Measurements from ENCODE around the gene DGAT2.

The DGAT2 gene

DNA sequence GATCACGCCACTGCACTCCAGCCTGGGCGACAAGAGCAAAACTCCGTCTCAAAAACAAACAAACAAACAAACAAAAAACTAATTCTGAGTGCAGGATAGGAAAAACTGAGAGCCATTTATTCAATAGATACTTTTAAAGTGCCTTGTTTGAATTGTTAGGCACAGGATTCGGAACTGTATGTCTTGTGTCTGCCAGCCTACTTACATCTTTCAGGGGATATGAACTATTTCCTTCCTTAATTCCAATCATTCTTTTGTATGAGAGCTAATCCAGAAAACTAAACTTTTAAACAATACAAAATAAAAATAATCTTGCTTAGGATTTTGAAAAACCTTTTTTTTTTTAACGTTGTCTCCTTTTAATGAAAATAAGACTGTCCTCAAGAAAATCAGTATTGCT, 59.0 kb downstream of the DGAT2 start:
- DNase-seq (ENCODE audit: low spot score), result no peak

- no peak for DNase-seq (ENCODE audit: low spot score)
Measured at GRCh38 chr11:75831915-75832502, 63.4 kb downstream of the DGAT2 start.

- DNase-seq (ENCODE audit: low spot score), result no peak
Measured at GRCh38 chr11:75834728-75835127, 66.2 kb downstream of the DGAT2 start.

DNA sequence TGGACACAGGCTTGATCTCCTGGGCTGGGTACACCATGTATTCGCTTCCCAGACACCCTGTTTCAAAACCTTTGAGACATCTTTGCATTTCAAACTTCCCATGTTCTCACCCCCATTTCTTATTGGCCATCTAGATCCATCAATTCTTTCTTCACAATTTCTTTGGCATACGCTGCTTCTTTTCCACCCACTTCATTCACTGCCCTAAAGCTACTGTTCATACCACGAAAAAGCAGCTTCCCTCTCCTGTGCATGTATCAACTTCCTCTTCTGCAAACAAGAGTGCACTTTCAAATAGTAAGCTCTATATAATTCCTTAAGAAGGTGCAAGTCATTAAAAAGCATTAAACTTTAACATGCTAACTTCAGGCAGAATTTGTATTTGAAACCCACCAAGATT, 67.8 kb downstream of the DGAT2 start:
- DNase-seq (ENCODE audit: low spot score), result no peak

GRCh38 chr11:75839851-75840250, 71.3 kb downstream of the DGAT2 start:
- DNase-seq (ENCODE audit: low spot score), result no peak

GRCh38 chr11:75840522-75840921, 71.9 kb downstream of the DGAT2 start:
- no peak for DNase-seq (ENCODE audit: low spot score)

DNA sequence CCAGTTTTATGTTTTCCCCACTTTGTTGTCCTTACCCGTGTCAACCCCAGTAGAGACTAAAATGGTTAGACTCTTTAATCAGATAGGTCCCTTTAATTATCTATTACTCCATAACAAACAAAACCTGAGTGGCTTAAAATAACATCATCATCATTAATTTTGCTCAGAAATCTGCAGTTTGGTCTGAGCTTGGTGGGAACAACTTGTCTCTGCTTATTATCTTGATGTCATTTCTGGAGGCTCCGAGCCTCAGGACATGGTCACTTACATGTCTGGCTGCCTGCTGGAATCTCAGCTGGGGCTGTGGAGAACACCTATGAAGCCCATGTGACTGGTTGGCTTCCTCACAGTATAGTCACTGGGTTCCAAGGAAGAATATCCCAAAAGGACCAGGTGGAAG, 73.2 kb downstream of the DGAT2 start:
- no peak for DNase-seq (ENCODE audit: low spot score)

GRCh38 chr11:75845324-75845723, 76.7 kb downstream of the DGAT2 start:
- no peak for DNase-seq (ENCODE audit: low spot score)

GRCh38 chr11:75849894-75850293, 81.3 kb downstream of the DGAT2 start:
- no peak for DNase-seq (ENCODE audit: low spot score)

- no peak for DNase-seq (ENCODE audit: low spot score)
Measured at GRCh38 chr11:75850787-75851186, 82.2 kb downstream of the DGAT2 start.
